RPMI8226 (cell line): ENCODE data around the gene ARPP19.
"Not testable (repeated sequence)": the region's sequence is repeated elsewhere in the genome, so short reads cannot be mapped to it uniquely, and the experiment has no call there.

Source experiments
- DNase-seq: peaks from one replicate; pipeline ENCODE4 v3.0.0-alpha.2; 2015

ARPP19 gene, protein sequence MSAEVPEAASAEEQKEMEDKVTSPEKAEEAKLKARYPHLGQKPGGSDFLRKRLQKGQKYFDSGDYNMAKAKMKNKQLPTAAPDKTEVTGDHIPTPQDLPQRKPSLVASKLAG

GRCh38 chr15:52568601-52569585, at the start of gene ARPP19:
Gene ARPP19, minus strand, starts transcription at chr15:52569030. Its CDS starts 138 bp downstream, at chr15:52568892.
- peak; percentile 97 for DNase-seq

- no peak for DNase-seq
These were observed 48.2 kb upstream of the ARPP19 start for GRCh38 chr15:52617026-52617425.

GRCh38 chr15:52615302-52615701, 46.5 kb upstream of the ARPP19 start:
- DNase-seq, result no peak

DNA sequence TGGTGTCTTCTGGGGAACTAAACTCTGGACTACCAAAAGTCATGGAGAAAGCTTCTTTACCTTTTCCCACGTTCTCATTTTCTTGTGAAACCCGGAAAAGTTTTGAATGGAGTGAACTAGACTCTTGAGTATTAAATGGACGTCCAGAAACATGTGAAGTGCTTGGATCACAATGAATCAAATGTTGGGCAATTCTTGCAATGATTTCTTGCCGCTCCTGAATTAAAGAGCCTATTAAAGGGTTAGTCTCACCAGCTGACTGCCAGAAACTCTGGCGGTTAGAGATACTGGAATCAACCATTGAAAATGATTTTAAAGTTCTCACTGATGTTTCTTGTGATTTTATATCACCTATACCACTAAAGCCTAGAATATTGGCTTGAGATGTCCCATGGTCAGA, 40.8 kb upstream of the ARPP19 start:
- DNase-seq, result no peak

GRCh38 chr15:52584414-52584813, 15.6 kb upstream of the ARPP19 start:
- DNase-seq, result no peak

DNA sequence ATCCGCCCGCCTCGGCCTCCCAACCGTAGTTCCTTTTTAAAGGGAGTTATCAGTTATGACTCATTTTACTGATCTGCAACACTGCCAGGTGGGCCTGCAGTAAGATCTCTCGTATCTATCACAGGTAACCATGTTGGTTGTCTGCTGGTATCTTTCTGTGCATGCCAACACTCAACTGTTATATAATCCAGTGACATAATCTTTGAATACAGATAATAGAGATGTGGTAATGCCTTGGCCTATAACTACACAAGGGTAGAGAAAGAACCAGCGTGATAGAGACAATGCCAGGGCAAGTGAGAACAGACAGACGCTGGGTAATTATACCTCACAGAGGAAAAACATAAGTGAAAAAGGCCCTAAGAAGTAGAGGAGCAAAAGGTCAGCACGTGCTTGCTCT, 11.0 kb upstream of the ARPP19 start:
- DNase-seq, result no peak

- no peak for DNase-seq
These were observed 7.9 kb upstream of the ARPP19 start for GRCh38 chr15:52576692-52577091.

GRCh38 chr15:52575573-52575972, 6.7 kb upstream of the ARPP19 start:
- DNase-seq, result not testable (repeated sequence)

DNA sequence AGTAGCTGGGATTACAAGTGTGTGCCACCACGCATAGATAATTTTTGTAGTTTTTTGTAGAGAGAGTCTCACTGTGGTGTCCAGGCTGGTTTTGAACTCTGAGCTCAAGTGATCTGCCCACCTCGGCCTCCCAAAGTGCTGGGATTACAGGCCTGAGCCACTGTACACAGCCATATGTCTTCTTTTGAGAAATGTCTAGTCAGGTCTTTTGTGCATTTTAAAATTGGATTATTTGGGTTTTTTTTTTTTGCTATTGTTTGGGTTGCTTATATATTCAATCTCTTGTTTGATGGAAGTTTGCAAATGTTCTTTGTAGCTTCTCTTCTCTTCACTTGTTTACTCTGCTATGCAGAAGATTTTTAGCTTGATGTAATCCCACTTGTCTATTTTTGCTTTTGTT, 6.2 kb upstream of the ARPP19 start:
- no peak for DNase-seq

DNA sequence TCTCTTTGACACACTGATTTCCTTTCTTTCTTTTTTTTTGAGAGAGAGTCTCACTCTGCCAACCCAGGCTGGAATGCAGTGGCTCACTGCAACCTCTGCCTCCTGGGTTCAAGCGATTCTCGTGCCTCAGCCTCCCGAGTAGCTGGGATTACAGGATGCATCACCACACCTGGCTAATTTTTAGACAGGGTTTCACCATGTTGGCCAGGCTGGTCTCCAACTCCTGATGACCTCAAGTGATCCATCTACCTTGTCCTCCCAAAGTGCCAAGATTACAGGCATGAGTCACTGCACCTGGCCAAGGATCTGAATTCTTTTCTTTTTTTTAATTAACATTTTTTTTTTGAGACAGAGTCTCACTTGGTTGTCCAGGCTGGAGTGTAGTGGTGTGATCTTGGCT, 5.8 kb upstream of the ARPP19 start:
- not testable (repeated sequence) for DNase-seq

DNA sequence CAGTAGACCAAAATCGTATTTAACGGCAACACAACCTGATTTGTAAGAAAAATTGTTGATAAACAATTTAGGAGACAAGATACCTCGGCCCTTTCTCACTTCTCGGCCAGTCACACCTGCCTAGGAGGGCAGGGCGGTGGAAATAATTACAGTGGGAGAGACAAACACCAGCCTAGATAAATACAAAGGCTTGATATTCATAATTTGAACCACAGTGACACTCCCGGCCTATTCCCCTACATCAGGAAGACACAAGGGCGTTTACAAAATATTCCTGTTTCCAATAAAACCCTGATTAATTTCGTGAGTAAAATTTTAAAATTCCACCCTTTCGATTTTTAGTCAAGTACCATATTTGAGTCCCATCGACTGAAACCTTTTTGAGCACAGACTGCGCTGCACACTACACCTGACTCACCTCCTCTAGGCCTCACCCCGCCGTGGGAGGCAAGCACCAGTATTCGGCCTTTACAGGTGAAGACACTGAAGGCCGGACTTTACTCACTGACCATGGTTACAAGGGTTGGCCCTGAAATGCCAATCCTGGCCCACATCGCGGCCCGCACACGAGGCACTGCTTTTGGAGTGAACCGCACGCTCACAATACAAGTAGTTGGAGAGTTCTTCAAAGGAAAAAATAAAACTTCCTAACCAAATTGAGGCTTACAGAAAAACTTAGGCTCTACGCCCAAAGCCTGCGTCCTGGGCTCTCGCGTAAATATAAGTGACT, 794 bp downstream of the ARPP19 start:
- peak; percentile 72 for DNase-seq

DNA sequence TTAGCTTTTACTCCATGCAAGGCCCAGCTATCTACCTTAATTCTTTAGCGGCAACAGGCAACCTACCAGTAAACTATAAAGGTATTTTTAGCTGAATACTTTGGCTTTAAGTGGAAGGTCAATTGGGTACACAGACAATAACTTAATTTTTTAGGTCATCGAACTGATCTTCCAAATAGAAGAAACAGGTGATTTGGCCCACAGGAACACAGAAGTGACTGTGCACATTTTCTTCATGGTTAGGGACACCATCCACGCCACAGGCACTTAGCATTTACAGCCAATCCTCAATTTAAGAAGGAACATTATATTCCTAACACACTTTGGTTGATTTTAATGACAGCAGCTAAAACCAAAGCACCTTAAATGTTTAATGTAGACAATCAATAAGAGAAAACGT, 1.9 kb downstream of the ARPP19 start:
- peak; percentile 63 for DNase-seq

GRCh38 chr15:52565417-52566358, 3.1 kb downstream of the ARPP19 start:
- DNase-seq, result peak; percentile 73

- DNase-seq, result peak; percentile 34
These were observed 5.2 kb downstream of the ARPP19 start for GRCh38 chr15:52563501-52564060.

DNA sequence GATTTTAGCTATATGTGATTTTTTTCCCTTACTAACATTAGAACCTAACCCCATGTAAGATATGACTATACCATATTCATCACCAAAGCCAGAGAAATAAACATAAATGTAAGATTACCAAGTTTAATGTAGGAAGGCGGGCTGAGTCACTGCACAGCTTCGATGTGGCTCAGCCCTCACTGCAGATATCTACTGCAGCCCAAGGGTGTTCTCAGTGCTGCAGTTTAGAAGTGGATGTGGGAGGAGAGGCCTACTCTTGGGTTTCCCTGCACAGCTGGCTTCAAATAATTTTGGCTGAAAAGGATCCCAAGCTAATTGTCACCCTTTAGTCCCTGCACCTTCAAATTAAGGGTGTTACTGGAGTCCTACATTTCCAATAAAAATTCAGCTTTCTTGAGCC, 9.3 kb downstream of the ARPP19 start:
- DNase-seq, result no peak

- no peak for DNase-seq
These were observed 9.8 kb downstream of the ARPP19 start for GRCh38 chr15:52559022-52559421.

GRCh38 chr15:52558196-52558595, 10.6 kb downstream of the ARPP19 start:
- no peak for DNase-seq

GRCh38 chr15:52557274-52557641, 11.6 kb downstream of the ARPP19 start:
- DNase-seq, result no peak

- DNase-seq, result no peak
These were observed 12.1 kb downstream of the ARPP19 start for GRCh38 chr15:52556524-52557273.

DNA sequence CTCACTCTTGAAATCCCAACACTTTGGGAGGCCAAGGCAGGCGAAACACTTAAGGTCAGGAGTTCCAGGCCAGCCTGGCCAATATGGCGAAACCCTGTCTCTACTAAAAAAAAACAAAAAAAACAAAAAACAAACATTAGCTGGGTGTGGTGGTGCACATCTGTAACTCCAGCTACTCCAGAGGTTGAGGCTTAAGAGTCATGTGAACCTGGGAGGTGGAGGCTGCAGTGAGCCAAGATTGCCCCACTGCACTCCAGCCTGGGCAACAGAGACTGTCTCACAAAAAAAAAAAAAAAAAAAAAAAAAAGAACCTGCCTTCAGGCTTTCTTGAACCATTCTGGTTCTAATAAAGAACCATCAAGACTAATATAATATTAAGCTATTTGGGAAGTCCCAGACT, 16.5 kb downstream of the ARPP19 start:
- DNase-seq, result no peak

- DNase-seq, result no peak
These were observed 17.1 kb downstream of the ARPP19 start for GRCh38 chr15:52551762-52552161.
